Stimulated activated naive CD8-positive, alpha-beta T cell treated with anti-CD3 and anti-CD28 coated beads, Interleukin-15, Interleukin-2, amounts not matched to agents 100 ng/mL and 50 ng/mL, for 24 hours (primary cell): ENCODE measurements around the gene PDILT.
"Not testable (repeated sequence)": the region's sequence is repeated elsewhere in the genome, so short reads cannot be mapped to it uniquely, and the experiment has no call there.

Experiments
- H3K27ac Mint-ChIP-seq: one replicate; pipeline ENCODE4 v1.8.0; 2021; ENCODE audit warnings: mild to moderate bottlenecking, mixed read lengths
- H3K27me3 Mint-ChIP-seq: one replicate; pipeline ENCODE4 v1.8.0; 2021; ENCODE audit warnings: mixed read lengths
- H3K36me3 Mint-ChIP-seq: one replicate; pipeline ENCODE4 v1.8.0; 2021; ENCODE audit warnings: low read depth, mixed read lengths
- H3K4me1 Mint-ChIP-seq: one replicate; pipeline ENCODE4 v1.8.0; 2021; ENCODE audit warnings: low read depth, mixed read lengths
- H3K4me3 Mint-ChIP-seq: one replicate; pipeline ENCODE4 v1.8.0; 2021; ENCODE audit warnings: mild to moderate bottlenecking, mixed read lengths
- H3K9me3 Mint-ChIP-seq: one replicate; pipeline ENCODE4 v1.8.0; 2021; ENCODE audit warnings: mixed read lengths

Gene PDILT

GRCh38 chr16:20327444-20328041 is 77.0 kb downstream of the PDILT start, which contains the start of gene GP2:
TSS of gene GP2 (minus strand) at chr16:20327513. CDS start at chr16:20326431, 1,082 bp downstream.
- Mint-ChIP-seq H3K36me3 (no peaks in the 10 kb centered on the region), H3K4me3 (no peak within 1 kb of the TSS), H3K9me3 (no peaks in the 10 kb centered on the region), H3K27ac (no peak within 1 kb of the TSS), H3K27me3 (no peaks in the 10 kb centered on the region), H3K4me1 (no peaks in the 10 kb centered on the region)

- Mint-ChIP-seq H3K27me3 (no peaks in the 10 kb centered on the region), H3K36me3 (no peaks in the 10 kb centered on the region), H3K4me3 (no peak overlapping the region), H3K4me1 (no peaks in the 10 kb centered on the region), H3K9me3 (no peaks in the 10 kb centered on the region), H3K27ac (no peak overlapping the region)
These were observed 78.2 kb downstream of the PDILT start for GRCh38 chr16:20326321-20326720.

GRCh38 chr16:20325005-20325404 is 79.5 kb downstream of the PDILT start:
- H3K36me3 Mint-ChIP-seq: no peaks in the 10 kb centered on the region
- no peaks in the 10 kb centered on the region for H3K27me3 Mint-ChIP-seq
- no peaks in the 10 kb centered on the region for H3K9me3 Mint-ChIP-seq
- H3K27ac Mint-ChIP-seq: no peak overlapping the region
- H3K4me3 Mint-ChIP-seq: no peak overlapping the region
- no peaks in the 10 kb centered on the region for H3K4me1 Mint-ChIP-seq

- Mint-ChIP-seq H3K27ac (no peak overlapping the region), H3K36me3 (no peaks in the 10 kb centered on the region), H3K4me1 (no peaks in the 10 kb centered on the region), H3K9me3 (no peaks in the 10 kb centered on the region), H3K4me3 (no peak overlapping the region), H3K27me3 (no peaks in the 10 kb centered on the region)
These were observed 80.9 kb downstream of the PDILT start for GRCh38 chr16:20323591-20324117.

- Mint-ChIP-seq H3K27ac (no peak overlapping the region), H3K27me3 (no peaks in the 10 kb centered on the region), H3K9me3 (no peaks in the 10 kb centered on the region), H3K4me1 (no peaks in the 10 kb centered on the region), H3K4me3 (no peak overlapping the region), H3K36me3 (no peaks in the 10 kb centered on the region)
These were observed 81.8 kb downstream of the PDILT start for GRCh38 chr16:20322696-20323095.

- Mint-ChIP-seq H3K36me3 (no peaks in the 10 kb centered on the region), H3K27me3 (no peaks in the 10 kb centered on the region), H3K9me3 (no peaks in the 10 kb centered on the region), H3K4me1 (no peaks in the 10 kb centered on the region), H3K27ac (no peak overlapping the region), H3K4me3 (no peak overlapping the region)
These were observed 82.9 kb downstream of the PDILT start for GRCh38 chr16:20321671-20322070.

GRCh38 chr16:20321051-20321450 is 83.5 kb downstream of the PDILT start:
- not testable (repeated sequence) for H3K4me3 Mint-ChIP-seq, H3K4me1 Mint-ChIP-seq, H3K27me3 Mint-ChIP-seq

GRCh38 chr16:20320592-20320991 is 83.9 kb downstream of the PDILT start:
- Mint-ChIP-seq H3K36me3 (no peaks in the 10 kb centered on the region), H3K9me3 (no peaks in the 10 kb centered on the region), H3K27me3 (no peaks in the 10 kb centered on the region), H3K4me1 (no peaks in the 10 kb centered on the region), H3K27ac (no peak overlapping the region), H3K4me3 (no peak overlapping the region)

More at GRCh38 chr16:20321051-20321450, 83.5 kb downstream of the PDILT start:
- not testable (repeated sequence) for H3K27ac Mint-ChIP-seq, H3K36me3 Mint-ChIP-seq, H3K9me3 Mint-ChIP-seq

GRCh38 chr16:20320178-20320577 is 84.4 kb downstream of the PDILT start:
- Mint-ChIP-seq H3K27ac (no peak overlapping the region), H3K36me3 (no peaks in the 10 kb centered on the region), H3K4me3 (no peak overlapping the region), H3K27me3 (no peaks in the 10 kb centered on the region), H3K4me1 (no peaks in the 10 kb centered on the region), H3K9me3 (no peaks in the 10 kb centered on the region)

GRCh38 chr16:20319406-20319805 is 85.1 kb downstream of the PDILT start:
- no peaks in the 10 kb centered on the region for H3K4me1 Mint-ChIP-seq
- H3K4me3 Mint-ChIP-seq: no peak overlapping the region
- H3K27ac Mint-ChIP-seq: no peak overlapping the region
- H3K9me3 Mint-ChIP-seq: no peaks in the 10 kb centered on the region
- no peaks in the 10 kb centered on the region for H3K27me3 Mint-ChIP-seq
- H3K36me3 Mint-ChIP-seq: no peaks in the 10 kb centered on the region

GRCh38 chr16:20318437-20318836 is 86.1 kb downstream of the PDILT start:
- no peak overlapping the region for H3K27ac Mint-ChIP-seq
- no peaks in the 10 kb centered on the region for H3K27me3 Mint-ChIP-seq
- no peak overlapping the region for H3K4me3 Mint-ChIP-seq
- H3K4me1 Mint-ChIP-seq: no peaks in the 10 kb centered on the region
- H3K36me3 Mint-ChIP-seq: no peaks in the 10 kb centered on the region
- no peaks in the 10 kb centered on the region for H3K9me3 Mint-ChIP-seq

- no peaks in the 10 kb centered on the region for H3K9me3 Mint-ChIP-seq
- no peak overlapping the region for H3K4me3 Mint-ChIP-seq
- no peaks in the 10 kb centered on the region for H3K36me3 Mint-ChIP-seq
These were observed 86.5 kb downstream of the PDILT start for GRCh38 chr16:20318006-20318405.

GRCh38 chr16:20317117-20317516 is 87.4 kb downstream of the PDILT start:
- H3K4me1 Mint-ChIP-seq: no peaks in the 10 kb centered on the region
- no peaks in the 10 kb centered on the region for H3K27me3 Mint-ChIP-seq
- H3K36me3 Mint-ChIP-seq: no peaks in the 10 kb centered on the region
- no peak overlapping the region for H3K27ac Mint-ChIP-seq
- H3K4me3 Mint-ChIP-seq: no peak overlapping the region
- H3K9me3 Mint-ChIP-seq: no peaks in the 10 kb centered on the region

More at GRCh38 chr16:20318006-20318405, 86.5 kb downstream of the PDILT start:
- H3K27ac Mint-ChIP-seq: no peak overlapping the region
- H3K4me1 Mint-ChIP-seq: no peaks in the 10 kb centered on the region
- H3K27me3 Mint-ChIP-seq: no peaks in the 10 kb centered on the region

GRCh38 chr16:20316715-20317114 is 87.8 kb downstream of the PDILT start:
- no peak overlapping the region for H3K4me3 Mint-ChIP-seq
- H3K27ac Mint-ChIP-seq: no peak overlapping the region
- no peaks in the 10 kb centered on the region for H3K36me3 Mint-ChIP-seq
- no peaks in the 10 kb centered on the region for H3K9me3 Mint-ChIP-seq
- H3K4me1 Mint-ChIP-seq: no peaks in the 10 kb centered on the region
- no peaks in the 10 kb centered on the region for H3K27me3 Mint-ChIP-seq

GRCh38 chr16:20315764-20316163 is 88.8 kb downstream of the PDILT start:
- Mint-ChIP-seq H3K4me1 (no peaks in the 10 kb centered on the region), H3K4me3 (no peak overlapping the region), H3K27ac (no peak overlapping the region), H3K36me3 (no peaks in the 10 kb centered on the region), H3K27me3 (no peaks in the 10 kb centered on the region), H3K9me3 (no peaks in the 10 kb centered on the region)

- H3K36me3 Mint-ChIP-seq: no peaks in the 10 kb centered on the region
- no peaks in the 10 kb centered on the region for H3K9me3 Mint-ChIP-seq
- H3K4me1 Mint-ChIP-seq: no peaks in the 10 kb centered on the region
- H3K4me3 Mint-ChIP-seq: no peak overlapping the region
- H3K27ac Mint-ChIP-seq: no peak overlapping the region
- H3K27me3 Mint-ChIP-seq: no peaks in the 10 kb centered on the region
These were observed 90.0 kb downstream of the PDILT start for GRCh38 chr16:20314575-20314974.
